Hippocampal formation (tissue), 2 donors: Measurements from ENCODE around the gene DOCK11.
A peak's percentile ranks its signal among the peaks of the same experiment; 100 is the strongest.
"Not testable (repeated sequence)": the region's sequence is repeated elsewhere in the genome, so short reads cannot be mapped to it uniquely, and the experiment has no call there.

Source experiments
- DNase-seq, 2 donors: peaks; one replicate each; lab custom pipeline; 2025; lab: John Stamatoyannopoulos, UW

DOCK11 gene

GRCh38 chrX:118495061-118495921 lies at the start of gene DOCK11:
DOCK11 (plus strand) TSS chrX:118495815; CDS start chrX:118495972, 157 bp downstream.
- DNase-seq = peak; percentile 70 to 72

GRCh38 chrX:118448273-118448783 lies 47.3 kb upstream of the DOCK11 start:
- no peak for DNase-seq

GRCh38 chrX:118455013-118455412 lies 40.6 kb upstream of the DOCK11 start:
- no peak for DNase-seq

- peak; percentile 6 to 23 for DNase-seq
These were observed 36.1 kb upstream of the DOCK11 start for GRCh38 chrX:118459494-118459893.

- no peak for DNase-seq
These were observed 31.1 kb upstream of the DOCK11 start for GRCh38 chrX:118464501-118464900.

- no peak for DNase-seq
These were observed 27.5 kb upstream of the DOCK11 start for GRCh38 chrX:118468122-118468521.

GRCh38 chrX:118470721-118471347 lies 24.8 kb upstream of the DOCK11 start:
- DNase-seq = not testable (repeated sequence)

GRCh38 chrX:118474586-118474985 lies 21.0 kb upstream of the DOCK11 start:
- DNase-seq = no peak

- DNase-seq = no peak
These were observed 19.7 kb upstream of the DOCK11 start for GRCh38 chrX:118475903-118476302.

GRCh38 chrX:118480172-118480571 lies 15.4 kb upstream of the DOCK11 start:
- no peak for DNase-seq

GRCh38 chrX:118482384-118482783 lies 13.2 kb upstream of the DOCK11 start:
- not testable (repeated sequence) for DNase-seq

GRCh38 chrX:118484216-118484903 lies 11.3 kb upstream of the DOCK11 start:
- DNase-seq = no peak

- DNase-seq = not testable (repeated sequence)
These were observed 8.9 kb upstream of the DOCK11 start for GRCh38 chrX:118486693-118487092.

GRCh38 chrX:118493016-118493415 lies 2.6 kb upstream of the DOCK11 start:
- no peak for DNase-seq

GRCh38 chrX:118493653-118494297 lies 1.8 kb upstream of the DOCK11 start:
- DNase-seq = no peak

- DNase-seq = peak in 1 of 2 donors; percentile 15
These were observed 545 bp downstream of the DOCK11 start for GRCh38 chrX:118495958-118496762.

- DNase-seq = no peak
These were observed 1.1 kb downstream of the DOCK11 start for GRCh38 chrX:118496763-118497079.

- DNase-seq = no peak
These were observed 1.7 kb downstream of the DOCK11 start for GRCh38 chrX:118497180-118497818.

- no peak for DNase-seq
These were observed 2.7 kb downstream of the DOCK11 start for GRCh38 chrX:118498351-118498750.

GRCh38 chrX:118498755-118499154 lies 3.1 kb downstream of the DOCK11 start:
- no peak for DNase-seq

GRCh38 chrX:118499295-118499694 lies 3.7 kb downstream of the DOCK11 start:
- DNase-seq = no peak
